Panc1 (cell line): ENCODE results near the gene PPP2R5D. TPM values are rescaled to one million over a fixed set of nuclear protein-coding genes. Genes with fewer than 3 reads are reported as not detected.

Source experiments
- ATAC-seq: fragments of 200-7000 bp; cut with Tn5 transposase; 2 replicates; pipeline ENCODE4 v1.9.1; 2020; ENCODE audit warnings: mild to moderate bottlenecking, moderate library complexity
- BruUV-seq: library from RNA; stranded (reverse); fragments of 400-500 nt; replicated peaks from 2 replicates; lab custom pipeline; 2021; lab: Mats Ljungman, UMichigan
- CTCF ChIA-PET: fragments of 300-600 bp; sonication (Branson Sonifier 250); formaldehyde crosslinking; loops from one replicate; lab custom pipeline; 2022; ENCODE audit warnings: antibody characterized with exemption; lab: Charles Lee
- POLR2A ChIA-PET: fragments of 300-600 bp; sonication (Branson Sonifier 250); formaldehyde crosslinking; loops from one replicate; lab custom pipeline; 2022; ENCODE audit warnings: antibody characterized with exemption; lab: Charles Lee
- DNase-seq: peaks from one replicate; pipeline ENCODE4 v3.0.0-alpha.2; 2010; ENCODE audit warnings: low read depth, low spot score
- H3K27ac ChIP-seq: 2 replicates; pipeline ENCODE4 v1.5.1; 2011; ENCODE audit warnings: mild to moderate bottlenecking, low read length, inconsistent platforms
- H3K27me3 ChIP-seq: fragments of 200-500 bp; sonication (Bioruptor generic); 2 replicates; pipeline ENCODE4 v1.6.0; 2014; ENCODE audit warnings: low read length, inconsistent platforms; ENCODE audit not compliant: control insufficient read depth, insufficient read depth
- H3K36me3 ChIP-seq: fragments of 200-500 bp; sonication (Bioruptor generic); 2 replicates; pipeline ENCODE4 v1.5.1; 2014; ENCODE audit warnings: inconsistent platforms, mild to moderate bottlenecking, low read length, moderate library complexity; ENCODE audit not compliant: control insufficient read depth, insufficient read depth
- H3K4me1 ChIP-seq: 2 replicates; pipeline ENCODE4 v1.5.1; 2011; ENCODE audit warnings: inconsistent platforms, mild to moderate bottlenecking, low read length, moderate library complexity; ENCODE audit not compliant: control insufficient read depth, insufficient read depth
- H3K4me3 ChIP-seq, 2 experiments: 2 replicates each; pipeline ENCODE4 v1.5.1; 2011 to 2012; ENCODE audit warnings: low read depth in 2 of 2, low read length in 2 of 2, mild to moderate bottlenecking in 2 of 2, inconsistent platforms in 1 of 2, moderate library complexity in 1 of 2
- H3K9me3 ChIP-seq: fragments of 200-500 bp; sonication (Bioruptor generic); 2 replicates; pipeline ENCODE4 v1.5.1; 2014; ENCODE audit warnings: low read depth, mild to moderate bottlenecking, inconsistent platforms, low read length, moderate library complexity; ENCODE audit not compliant: control insufficient read depth, insufficient read depth
- POLR2AphosphoS5 ChIP-seq: IDR thresholded peaks from 2 replicates; pipeline ENCODE4 v1.6.1; 2012; ENCODE audit warnings: mild to moderate bottlenecking, low read depth, low read length, moderate library complexity
- SIN3A ChIP-seq: IDR thresholded peaks from 2 replicates; pipeline ENCODE4 v1.6.1; 2012; ENCODE audit warnings: low read depth, mild to moderate bottlenecking, low read length, moderate library complexity, borderline replicate concordance; ENCODE audit not compliant: insufficient read depth
- TCF7L2 ChIP-seq: IDR thresholded peaks from 2 replicates; pipeline ENCODE4 v1.6.1; 2011; ENCODE audit warnings: mild to moderate bottlenecking, low read depth, low read length, inconsistent platforms
- in situ Hi-C: cut with HindIII; loops from 2 replicates; pipeline ENCODE4 v1.10.0; 2016; ENCODE audit warnings: low sequenced_read_pairs, low pct_unique_long_range_greater_than_20kb
- intact Hi-C: fragments of 100-400 bp; cut with micrococcal nuclease; formaldehyde crosslinking; loops from one replicate; pipeline ENCODE4 v1.10.0; 2022; ENCODE audit not compliant: unreplicated experiment
- total RNA-seq: library from RNA; stranded (reverse); gene quantifications from one replicate; pipeline ENCODE4 v1.2.1, GENCODE V29; 2021; ENCODE audit not compliant: unreplicated experiment
- TF ChIP-seq, protein P1 (sequence below): fragments of 450-650 bp; IDR thresholded peaks from 2 replicates; pipeline ENCODE4 v1.5.1; 2017; ENCODE audit warnings: mild to moderate bottlenecking
- TF ChIP-seq, protein P2 (sequence below), 2 experiments: IDR thresholded peaks; 2 replicates each; pipeline ENCODE4 v1.6.1; 2011 to 2012; ENCODE audit warnings: low read depth in 2 of 2, control low read depth in 1 of 2, low read length in 1 of 2, mild to moderate bottlenecking in 1 of 2, moderate library complexity in 1 of 2; ENCODE audit not compliant: insufficient read depth in 1 of 2

PPP2R5D gene
- total RNA-seq, 1 experiment from 2014 or later, result 63.6 TPM

DNA sequence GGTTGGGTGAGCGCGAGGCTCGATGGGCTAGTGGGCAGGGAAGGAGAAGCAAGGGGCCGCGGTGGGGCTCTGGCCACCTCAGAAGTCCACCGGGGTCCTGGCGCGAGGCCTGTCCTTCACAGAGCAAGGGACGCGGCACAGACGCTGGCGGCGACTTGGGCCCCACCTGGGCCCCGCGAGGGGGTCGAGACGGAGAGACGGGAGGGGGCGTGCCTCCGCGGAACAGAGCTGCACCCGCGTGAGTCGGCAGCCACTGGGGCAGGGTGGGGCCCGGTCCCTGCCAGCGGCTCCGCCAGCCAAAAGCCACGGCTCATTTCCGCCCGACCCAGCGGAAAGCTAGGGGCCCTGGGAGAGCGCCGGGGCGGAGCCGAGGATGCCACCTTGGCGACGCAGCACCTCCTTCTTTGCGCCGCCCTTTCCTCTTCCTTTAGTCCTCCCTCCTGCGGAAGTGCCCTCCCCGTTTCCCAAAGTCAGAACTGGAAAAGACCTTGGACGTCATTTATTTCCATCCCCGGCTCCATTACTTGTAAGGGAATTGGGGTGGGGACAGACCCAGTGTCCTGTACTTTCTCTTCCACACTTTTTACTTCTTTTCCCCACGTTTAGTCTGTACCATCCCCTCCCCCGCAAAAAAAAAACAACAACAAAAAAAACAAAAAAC, 69.3 kb downstream of the PPP2R5D start, which contains the start of gene CUL7:
TSS of gene CUL7 (minus strand) at position 307 of the 661 bp plus-strand sequence. CDS start 1,063 bp downstream, outside the sequence.
- Histone ChIP-seq H3K36me3 (peaks cover under 1% of the 10 kb centered on the region; the same call in 1 of the 2 replicates), H3K9me3 (no peaks in the 10 kb centered on the region), H3K27me3 (no peaks in the 10 kb centered on the region), H3K4me1 (peaks cover 25% of the 10 kb centered on the region), H3K27ac (peak within 1 kb of the TSS; percentile 87), H3K4me3 (peak within 1 kb of the TSS; percentile 67 to 73)
- in situ Hi-C loops, result no loop called here
- intact Hi-C loops, result no loop called here
- ATAC-seq (peak; percentile 98), DNase-seq (peak; percentile 66)
- ChIA-PET POLR2A (interaction anchor here (0.5 to 0.7 kb wide), 3 partner anchors 20 to 72 kb away, joined by 3 to 6 read pairs (median 5); no protein-coding TSS in a partner anchor), CTCF (no interaction called here)
- TF ChIP-seq, protein P1, sequence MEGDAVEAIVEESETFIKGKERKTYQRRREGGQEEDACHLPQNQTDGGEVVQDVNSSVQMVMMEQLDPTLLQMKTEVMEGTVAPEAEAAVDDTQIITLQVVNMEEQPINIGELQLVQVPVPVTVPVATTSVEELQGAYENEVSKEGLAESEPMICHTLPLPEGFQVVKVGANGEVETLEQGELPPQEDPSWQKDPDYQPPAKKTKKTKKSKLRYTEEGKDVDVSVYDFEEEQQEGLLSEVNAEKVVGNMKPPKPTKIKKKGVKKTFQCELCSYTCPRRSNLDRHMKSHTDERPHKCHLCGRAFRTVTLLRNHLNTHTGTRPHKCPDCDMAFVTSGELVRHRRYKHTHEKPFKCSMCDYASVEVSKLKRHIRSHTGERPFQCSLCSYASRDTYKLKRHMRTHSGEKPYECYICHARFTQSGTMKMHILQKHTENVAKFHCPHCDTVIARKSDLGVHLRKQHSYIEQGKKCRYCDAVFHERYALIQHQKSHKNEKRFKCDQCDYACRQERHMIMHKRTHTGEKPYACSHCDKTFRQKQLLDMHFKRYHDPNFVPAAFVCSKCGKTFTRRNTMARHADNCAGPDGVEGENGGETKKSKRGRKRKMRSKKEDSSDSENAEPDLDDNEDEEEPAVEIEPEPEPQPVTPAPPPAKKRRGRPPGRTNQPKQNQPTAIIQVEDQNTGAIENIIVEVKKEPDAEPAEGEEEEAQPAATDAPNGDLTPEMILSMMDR, result no peak
- TF ChIP-seq SIN3A (peak; percentile 87; the same call in 1 of the 2 replicates), TCF7L2 (no peak), POLR2AphosphoS5 (peak; percentile 97)
- TF ChIP-seq, protein P2, sequence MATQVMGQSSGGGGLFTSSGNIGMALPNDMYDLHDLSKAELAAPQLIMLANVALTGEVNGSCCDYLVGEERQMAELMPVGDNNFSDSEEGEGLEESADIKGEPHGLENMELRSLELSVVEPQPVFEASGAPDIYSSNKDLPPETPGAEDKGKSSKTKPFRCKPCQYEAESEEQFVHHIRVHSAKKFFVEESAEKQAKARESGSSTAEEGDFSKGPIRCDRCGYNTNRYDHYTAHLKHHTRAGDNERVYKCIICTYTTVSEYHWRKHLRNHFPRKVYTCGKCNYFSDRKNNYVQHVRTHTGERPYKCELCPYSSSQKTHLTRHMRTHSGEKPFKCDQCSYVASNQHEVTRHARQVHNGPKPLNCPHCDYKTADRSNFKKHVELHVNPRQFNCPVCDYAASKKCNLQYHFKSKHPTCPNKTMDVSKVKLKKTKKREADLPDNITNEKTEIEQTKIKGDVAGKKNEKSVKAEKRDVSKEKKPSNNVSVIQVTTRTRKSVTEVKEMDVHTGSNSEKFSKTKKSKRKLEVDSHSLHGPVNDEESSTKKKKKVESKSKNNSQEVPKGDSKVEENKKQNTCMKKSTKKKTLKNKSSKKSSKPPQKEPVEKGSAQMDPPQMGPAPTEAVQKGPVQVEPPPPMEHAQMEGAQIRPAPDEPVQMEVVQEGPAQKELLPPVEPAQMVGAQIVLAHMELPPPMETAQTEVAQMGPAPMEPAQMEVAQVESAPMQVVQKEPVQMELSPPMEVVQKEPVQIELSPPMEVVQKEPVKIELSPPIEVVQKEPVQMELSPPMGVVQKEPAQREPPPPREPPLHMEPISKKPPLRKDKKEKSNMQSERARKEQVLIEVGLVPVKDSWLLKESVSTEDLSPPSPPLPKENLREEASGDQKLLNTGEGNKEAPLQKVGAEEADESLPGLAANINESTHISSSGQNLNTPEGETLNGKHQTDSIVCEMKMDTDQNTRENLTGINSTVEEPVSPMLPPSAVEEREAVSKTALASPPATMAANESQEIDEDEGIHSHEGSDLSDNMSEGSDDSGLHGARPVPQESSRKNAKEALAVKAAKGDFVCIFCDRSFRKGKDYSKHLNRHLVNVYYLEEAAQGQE (IDR thresholded peaks at IDR 0.05; ENCODE audit: insufficient read depth in 1 of 2, low read depth in 2 of 2, low read length in 1 of 2), result peak in 1 of 2 experiments; percentile 38; a peak in 1 of 4 replicates
- no TSS peak for BruUV-seq

DNA sequence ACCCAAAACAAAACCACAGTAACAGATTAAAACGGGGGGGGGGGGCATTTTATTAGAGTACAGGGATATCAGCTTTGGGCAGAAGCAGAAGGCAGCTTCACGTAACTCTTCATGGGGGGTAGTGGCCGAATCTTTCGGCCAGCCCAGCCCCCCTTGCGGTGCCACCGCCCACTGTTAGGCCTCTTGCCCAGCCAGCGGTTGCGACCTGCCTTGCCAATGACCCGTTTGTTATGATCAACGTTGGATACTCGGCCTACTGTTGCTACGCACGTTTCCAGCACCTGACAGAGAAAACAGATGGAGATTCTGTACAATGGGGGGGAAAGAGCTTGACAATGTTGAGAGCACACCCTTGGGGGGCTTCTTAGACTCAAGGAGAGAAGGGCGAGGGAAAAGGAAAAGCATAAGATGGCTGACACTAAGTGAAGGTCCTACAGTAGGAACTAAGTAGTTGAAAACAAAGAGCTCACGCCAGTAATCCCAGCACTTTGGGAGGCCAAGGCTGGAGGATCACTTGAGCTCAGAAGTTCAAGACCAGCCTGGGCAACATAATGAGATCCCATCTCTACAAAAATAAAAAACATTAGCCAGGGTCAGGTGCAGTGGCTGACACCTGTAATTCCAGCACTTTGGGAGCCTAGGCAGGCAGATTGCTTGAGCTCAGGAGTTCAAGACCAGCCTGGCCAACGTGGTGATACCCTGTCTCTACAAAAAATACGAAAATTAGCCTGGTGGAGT, 70.0 kb downstream of the PPP2R5D start:
- H3K9me3 ChIP-seq, result no peaks in the 10 kb centered on the region
- in situ Hi-C loops (no loop called here), intact Hi-C loops (no loop called here)
- peak overlapping the region; percentile 87 for H3K27ac ChIP-seq
- H3K4me3 ChIP-seq, result peak overlapping the region; percentile 67 to 73
- H3K27me3 ChIP-seq, result no peaks in the 10 kb centered on the region
- TF ChIP-seq, protein P2 (IDR thresholded peaks at IDR 0.05; ENCODE audit: insufficient read depth in 1 of 2, low read depth in 2 of 2, low read length in 1 of 2), result no peak
- no peak for TF ChIP-seq SIN3A
- no peak for TF ChIP-seq POLR2AphosphoS5
- TF ChIP-seq TCF7L2, result no peak
- TF ChIP-seq, protein P1, result no peak
- DNase-seq, result no peak
- no TSS peak for BruUV-seq
- peaks cover 25% of the 10 kb centered on the region for H3K4me1 ChIP-seq
- peaks cover 5% of the 10 kb centered on the region; the same call in 1 of the 2 replicates for H3K36me3 ChIP-seq
- no peak for ATAC-seq
- CTCF ChIA-PET, result no interaction called here
- POLR2A ChIA-PET, result interaction anchor here (0.7 kb wide), 2 partner anchors 42 to 71 kb away, joined by 3 to 6 read pairs; no protein-coding TSS in a partner anchor
